Inflammatory macrophage treated with lipopolysaccharide for 1 hour (primary cell): ENCODE data around the gene GPR173.

Experiments used
- DNase-seq, 2 donors: peaks; one replicate each; pipeline ENCODE4 v3.0.0-alpha.2; 2020 to 2022

The GPR173 gene

DNA sequence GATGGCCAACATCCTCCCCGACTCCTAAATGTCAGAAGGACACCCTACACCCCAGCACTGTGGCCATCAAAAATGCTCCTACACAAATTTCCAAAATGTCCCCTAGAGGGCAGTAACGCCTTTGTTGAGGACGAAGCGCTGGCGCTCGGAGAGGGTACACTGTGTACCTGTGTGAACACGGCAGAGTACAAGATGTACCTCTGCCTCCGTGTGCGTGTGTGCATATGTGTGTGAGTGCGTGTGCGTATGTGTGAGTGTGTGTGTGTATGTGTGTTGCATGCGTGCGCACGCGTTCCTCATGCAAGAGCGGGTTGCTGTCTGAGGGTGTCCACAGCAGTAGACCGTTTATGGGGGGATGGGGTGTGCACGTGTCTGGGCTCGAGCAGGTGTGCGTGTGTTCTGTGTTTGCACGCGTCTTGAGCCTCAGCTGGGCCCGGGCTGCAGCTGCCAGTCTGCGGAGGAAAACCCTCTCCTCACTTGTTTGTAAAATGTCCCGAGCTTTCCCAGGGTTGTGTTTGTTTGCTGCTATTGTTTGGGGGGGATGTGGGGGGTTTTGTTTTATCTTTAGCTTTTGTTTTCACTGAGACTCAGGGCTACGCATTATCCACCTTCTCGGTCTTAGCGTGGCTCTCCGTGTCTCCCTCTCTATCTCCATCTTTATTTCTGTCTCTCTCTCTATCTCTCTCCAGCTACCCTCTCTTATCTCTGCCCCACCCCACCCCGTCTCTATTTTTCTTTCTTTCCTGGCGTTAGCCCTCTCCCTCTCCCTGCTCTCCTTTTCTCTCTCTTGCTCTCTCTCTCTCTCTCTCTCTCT, 23.2 kb downstream of the GPR173 start:
- DNase-seq: peak; percentile 29 to 72

DNA sequence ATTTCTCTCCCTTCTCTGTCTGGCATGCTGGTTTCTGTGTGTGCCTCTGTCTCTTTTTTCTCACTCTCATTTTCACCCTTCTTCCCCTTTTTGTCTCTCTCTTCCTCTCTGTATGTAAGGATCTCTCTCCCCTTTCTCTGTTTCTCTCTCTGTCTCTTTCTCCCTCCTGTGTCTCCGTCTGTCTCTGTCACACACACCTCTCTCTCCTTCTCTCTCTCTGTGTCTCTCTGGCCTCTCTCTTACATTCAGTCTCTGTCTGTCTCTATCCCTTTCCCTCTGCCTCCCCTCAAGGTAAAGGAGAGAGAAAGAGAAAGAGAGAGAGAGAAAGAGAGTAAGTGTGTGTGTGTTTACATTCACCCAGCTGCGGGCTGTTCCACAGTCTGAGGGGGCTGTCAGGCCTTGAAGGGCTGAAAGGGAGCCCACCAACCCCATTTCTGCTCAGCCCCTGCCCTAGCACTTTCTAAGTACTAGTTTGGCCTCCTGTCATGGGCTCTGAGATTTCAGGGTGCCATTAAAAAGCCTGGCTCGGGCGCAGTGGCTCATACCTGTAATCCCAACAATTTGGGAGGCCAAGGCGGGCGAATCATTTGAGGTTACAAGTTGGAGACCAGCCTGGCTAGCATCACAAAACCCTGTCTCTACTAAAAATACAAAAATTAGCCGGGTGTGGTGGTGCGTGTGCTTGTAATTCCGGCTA, 24.0 kb downstream of the GPR173 start:
- DNase-seq: no peak

GRCh38 chrX:53073115-53073586, 24.6 kb downstream of the GPR173 start:
- DNase-seq: no peak

GRCh38 chrX:53075011-53075410, 26.4 kb downstream of the GPR173 start:
- DNase-seq: no peak

DNA sequence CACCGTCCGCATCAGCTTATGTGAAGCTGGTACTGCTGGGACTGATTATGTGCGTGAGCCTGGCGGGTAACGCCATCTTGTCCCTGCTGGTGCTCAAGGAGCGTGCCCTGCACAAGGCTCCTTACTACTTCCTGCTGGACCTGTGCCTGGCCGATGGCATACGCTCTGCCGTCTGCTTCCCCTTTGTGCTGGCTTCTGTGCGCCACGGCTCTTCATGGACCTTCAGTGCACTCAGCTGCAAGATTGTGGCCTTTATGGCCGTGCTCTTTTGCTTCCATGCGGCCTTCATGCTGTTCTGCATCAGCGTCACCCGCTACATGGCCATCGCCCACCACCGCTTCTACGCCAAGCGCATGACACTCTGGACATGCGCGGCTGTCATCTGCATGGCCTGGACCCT, 28.1 kb downstream of the GPR173 start:
- DNase-seq: no peak

DNA sequence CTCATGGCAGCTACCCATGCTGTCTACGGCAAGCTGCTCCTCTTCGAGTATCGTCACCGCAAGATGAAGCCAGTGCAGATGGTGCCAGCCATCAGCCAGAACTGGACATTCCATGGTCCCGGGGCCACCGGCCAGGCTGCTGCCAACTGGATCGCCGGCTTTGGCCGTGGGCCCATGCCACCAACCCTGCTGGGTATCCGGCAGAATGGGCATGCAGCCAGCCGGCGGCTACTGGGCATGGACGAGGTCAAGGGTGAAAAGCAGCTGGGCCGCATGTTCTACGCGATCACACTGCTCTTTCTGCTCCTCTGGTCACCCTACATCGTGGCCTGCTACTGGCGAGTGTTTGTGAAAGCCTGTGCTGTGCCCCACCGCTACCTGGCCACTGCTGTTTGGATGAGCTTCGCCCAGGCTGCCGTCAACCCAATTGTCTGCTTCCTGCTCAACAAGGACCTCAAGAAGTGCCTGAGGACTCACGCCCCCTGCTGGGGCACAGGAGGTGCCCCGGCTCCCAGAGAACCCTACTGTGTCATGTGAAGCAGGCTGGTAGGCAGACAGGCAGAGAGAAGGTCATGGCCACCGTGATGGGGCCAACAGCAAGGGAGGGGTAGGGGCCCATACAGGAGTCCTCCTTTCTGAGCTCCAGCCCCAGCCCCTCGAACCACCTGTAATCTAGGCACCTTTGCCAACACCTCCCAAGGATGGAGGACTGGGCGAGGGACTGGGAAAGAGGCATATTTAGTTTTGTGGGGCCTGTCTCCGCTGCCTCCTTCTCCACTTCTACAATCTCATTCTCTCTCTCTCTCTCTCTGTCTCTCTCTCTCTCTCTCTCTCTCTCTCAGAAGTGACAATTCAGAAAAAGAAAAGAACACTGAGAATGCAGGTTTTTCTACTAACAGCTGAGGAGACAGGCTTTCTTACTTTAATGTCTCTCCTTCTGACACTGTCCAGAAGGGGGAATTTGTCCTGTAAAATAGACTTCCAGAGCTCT, 28.9 kb downstream of the GPR173 start:
- no peak for DNase-seq

DNA sequence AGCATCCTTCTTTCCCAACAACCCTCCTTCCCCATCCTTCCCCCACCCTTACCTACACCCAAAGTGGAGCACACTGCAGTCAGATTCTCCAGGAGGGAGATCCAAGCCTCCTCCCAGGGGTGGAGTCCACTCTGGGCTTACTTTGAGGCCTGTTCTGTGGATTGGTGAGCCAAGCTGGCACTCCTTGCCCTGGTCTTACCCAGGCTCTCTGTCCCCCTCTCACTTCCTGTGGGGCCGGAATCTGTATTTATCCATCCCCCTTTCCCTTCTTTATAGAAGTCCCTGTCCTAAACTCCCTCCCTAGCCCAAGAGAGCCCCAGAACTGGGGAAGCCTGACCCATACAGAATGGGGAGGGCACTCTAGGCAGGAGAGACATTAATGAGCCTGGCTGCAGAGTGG, 30.4 kb downstream of the GPR173 start:
- DNase-seq: no peak

- DNase-seq: no peak
These were observed 32.3 kb downstream of the GPR173 start for GRCh38 chrX:53080628-53081580.

DNA sequence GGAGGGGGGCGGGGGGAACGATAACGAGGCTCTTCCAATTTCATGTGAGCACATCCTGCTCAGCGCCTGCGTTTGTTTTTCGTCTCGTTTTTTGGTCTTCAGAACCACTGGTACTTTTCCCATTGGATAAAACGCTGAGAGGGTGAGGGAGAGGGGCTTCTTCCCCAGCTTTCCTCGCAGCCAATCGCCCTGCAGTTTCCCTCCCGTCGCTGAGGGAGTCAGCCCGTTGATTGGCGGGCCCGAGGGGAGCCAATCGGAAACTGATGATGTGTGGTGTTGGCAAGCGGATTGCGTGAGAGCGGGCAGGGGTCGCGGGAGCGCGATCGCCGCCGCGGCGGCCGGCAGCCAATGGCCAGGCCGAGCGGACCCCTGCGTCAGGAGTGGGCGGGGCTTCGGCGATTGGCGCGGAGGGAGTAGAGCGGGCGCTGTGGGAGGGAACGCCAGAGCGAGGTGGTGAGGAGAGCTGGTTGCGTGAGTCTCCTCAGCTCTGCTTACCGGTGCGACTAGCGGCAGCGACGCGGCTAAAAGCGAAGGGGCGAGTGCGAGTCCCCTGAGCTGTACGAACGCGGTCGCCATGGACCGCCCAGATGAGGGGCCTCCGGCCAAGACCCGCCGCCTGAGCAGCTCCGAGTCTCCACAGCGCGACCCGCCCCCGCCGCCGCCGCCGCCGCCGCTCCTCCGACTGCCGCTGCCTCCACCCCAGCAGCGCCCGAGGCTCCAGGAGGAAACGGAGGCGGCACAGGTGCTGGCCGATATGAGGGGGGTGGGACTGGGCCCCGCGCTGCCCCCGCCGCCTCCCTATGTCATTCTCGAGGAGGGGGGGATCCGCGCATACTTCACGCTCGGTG, 33.6 kb downstream of the GPR173 start, which contains the start of gene TSPYL2:
TSPYL2 (plus strand) TSS at position 443 of the 848 bp plus-strand sequence; CDS start at position 575, 132 bp downstream.
- peak; percentile 65 to 78 for DNase-seq

DNA sequence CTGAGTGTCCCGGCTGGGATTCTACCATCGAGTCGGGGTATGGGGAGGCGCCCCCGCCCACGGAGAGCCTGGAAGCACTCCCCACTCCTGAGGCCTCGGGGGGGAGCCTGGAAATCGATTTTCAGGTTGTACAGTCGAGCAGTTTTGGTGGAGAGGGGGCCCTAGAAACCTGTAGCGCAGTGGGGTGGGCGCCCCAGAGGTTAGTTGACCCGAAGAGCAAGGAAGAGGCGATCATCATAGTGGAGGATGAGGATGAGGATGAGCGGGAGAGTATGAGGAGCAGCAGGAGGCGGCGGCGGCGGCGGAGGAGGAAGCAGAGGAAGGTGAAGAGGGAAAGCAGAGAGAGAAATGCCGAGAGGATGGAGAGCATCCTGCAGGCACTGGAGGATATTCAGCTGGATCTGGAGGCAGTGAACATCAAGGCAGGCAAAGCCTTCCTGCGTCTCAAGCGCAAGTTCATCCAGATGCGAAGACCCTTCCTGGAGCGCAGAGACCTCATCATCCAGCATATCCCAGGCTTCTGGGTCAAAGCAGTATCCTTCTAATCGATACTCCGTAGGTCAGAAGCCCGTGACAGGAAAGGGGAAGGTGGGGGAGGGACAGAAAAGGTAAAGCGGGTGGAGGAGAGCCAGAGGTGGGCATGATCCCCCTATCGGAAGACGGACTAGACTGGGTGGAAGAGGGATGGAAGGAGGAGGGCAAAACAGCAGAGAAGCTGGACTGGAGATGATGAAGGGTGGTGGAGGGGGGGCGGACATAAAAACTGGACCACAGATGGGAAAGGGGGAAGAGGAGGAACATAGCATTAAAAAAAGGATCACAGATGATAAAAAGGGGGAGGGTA, 34.4 kb downstream of the GPR173 start:
- no peak for DNase-seq

DNA sequence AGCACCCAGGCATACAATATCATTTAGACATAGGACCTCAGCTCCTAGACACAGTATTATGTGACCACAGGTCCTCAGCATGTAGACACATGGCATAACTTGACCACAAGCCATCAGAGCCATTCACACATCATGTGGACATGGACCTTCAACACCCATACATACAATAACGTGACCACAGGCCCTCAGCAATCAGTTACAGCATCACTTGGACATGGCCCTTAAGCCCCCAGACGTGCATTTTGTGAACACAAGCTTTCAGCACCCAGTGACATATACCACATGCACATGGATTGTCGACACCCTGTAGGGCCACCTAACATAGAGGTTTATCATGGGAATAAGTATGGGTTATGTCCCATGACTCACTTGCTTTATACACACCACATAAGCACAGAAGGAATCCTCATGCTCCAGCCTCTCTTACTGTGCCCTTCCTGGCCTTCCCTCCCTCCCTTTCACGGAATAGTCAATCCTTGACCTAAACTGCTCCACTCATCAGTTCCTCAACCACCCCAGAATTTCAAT, 35.5 kb downstream of the GPR173 start:
- DNase-seq: no peak

DNA sequence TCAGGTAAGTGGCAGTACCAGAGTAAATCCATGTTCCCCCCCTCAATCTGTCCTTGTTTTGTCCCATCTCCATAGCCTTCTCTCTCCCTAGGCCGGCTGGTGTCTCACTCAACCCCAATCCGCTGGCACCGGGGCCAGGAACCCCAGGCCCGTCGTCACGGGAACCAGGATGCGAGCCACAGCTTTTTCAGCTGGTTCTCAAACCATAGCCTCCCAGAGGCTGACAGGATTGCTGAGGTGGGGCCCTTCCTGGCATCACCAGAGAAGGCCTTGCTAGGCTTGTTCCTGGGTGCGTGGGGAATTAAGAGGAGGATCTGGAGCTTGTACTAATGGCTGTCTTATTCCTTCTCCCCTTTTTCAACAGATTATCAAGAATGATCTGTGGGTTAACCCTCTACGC, 36.3 kb downstream of the GPR173 start:
- no peak for DNase-seq

DNA sequence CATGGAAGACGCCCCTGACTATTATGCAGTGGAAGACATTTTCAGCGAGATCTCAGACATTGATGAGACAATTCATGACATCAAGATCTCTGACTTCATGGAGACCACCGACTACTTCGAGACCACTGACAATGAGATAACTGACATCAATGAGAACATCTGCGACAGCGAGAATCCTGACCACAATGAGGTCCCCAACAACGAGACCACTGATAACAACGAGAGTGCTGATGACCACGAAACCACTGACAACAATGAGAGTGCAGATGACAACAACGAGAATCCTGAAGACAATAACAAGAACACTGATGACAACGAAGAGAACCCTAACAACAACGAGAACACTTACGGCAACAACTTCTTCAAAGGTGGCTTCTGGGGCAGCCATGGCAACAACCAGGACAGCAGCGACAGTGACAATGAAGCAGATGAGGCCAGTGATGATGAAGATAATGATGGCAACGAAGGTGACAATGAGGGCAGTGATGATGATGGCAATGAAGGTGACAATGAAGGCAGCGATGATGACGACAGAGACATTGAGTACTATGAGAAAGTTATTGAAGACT, 37.2 kb downstream of the GPR173 start:
- DNase-seq: no peak

GRCh38 chrX:53086464-53086863, 37.9 kb downstream of the GPR173 start:
- no peak for DNase-seq

- DNase-seq: peak in 1 of 2 donors; percentile 7
These were observed 38.8 kb downstream of the GPR173 start for GRCh38 chrX:53087388-53087831.

GRCh38 chrX:53088136-53088974, 39.8 kb downstream of the GPR173 start:
- no peak for DNase-seq

DNA sequence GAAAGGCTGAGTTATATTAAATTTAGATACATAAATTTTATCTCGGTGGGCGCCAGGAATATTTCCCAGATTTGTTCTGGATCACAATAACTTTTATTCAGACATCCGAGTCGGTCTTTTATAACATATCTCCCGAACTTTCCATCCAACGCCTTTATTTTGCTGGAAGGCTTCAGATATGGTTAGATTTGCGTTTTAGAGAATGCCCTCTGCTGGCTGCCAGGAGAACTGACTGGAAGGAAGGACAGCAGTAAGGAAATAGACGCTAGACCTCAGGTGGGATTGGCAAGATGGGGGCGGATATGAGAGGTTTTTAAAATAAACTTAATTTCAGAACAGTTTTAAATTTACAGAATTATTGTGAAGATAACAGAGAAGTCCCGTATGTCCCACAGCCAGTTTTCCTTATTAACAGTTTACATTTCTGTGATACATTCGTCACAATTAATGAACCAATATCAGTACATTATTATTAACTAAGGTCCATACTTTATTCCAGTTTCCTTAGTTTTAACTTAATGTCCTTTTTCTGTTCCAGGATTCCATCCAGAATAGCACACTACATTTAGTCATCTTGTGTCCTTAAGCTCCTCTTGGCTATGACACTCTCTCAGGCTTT, 40.7 kb downstream of the GPR173 start:
- DNase-seq: peak in 1 of 2 donors; percentile 28
